ENCODE measurements around the gene TECTB. TPM values are rescaled to one million over a fixed set of nuclear protein-coding genes. Genes with fewer than 3 reads are reported as not detected.
A peak's percentile ranks its signal among the peaks of the same experiment; 100 is the strongest.

Gene TECTB
- total RNA-seq, 1 donor from 2014 or later = not detected

GRCh38 chr10:112311481-112311880 is 28.3 kb downstream of the TECTB start:
- no peak for DNase-seq

GRCh38 chr10:112313234-112313633 is 30.0 kb downstream of the TECTB start:
- no peak for DNase-seq

DNA sequence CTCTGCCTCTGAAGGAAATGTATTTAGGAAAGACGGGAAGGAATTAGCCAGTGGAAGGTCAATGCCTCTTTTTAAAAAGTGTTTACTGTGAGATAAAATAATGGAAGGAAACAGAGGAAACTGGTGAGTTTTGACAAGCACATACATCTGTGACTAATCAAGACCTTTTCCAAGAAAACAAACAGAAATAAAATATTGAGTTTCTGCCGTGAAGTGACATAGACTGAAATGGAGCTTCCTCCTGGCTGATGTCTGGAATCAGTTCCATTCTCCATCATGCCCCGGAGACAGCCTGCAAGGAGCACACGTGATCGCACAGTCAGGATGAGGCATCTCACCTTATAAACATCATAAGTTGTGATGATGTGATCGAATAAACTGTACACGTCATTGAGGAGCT is 30.7 kb downstream of the TECTB start:
- DNase-seq = peak; percentile 7

DNA sequence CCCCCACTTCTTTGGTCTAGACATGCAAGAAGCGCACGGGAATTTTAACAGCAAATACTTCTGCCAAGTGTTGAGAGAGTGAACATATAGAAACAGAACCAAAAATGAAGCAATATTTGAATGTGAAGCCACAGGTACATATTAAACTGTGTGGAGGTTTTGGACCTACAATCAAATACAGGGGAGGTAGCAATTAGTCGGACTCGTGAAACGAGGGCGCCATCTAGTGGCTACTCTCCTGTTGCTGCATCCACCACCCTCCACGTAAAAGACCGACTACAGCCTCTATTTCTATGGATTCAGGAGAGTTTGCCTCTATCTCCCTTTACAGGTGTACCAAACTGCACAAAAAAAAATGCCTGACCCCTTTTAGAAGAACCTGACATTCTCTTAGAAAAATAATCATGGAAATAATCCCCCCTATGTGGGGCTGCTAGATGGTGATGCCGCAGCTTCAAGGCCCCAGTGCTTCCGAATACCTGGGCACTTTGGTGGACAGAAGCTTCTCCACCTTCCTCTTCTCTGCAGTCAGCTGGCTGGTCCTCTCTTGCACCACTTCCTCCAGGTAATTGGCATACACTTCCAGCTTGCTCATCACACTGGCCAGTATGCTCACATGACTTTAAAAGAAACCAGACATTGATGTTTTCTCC is 31.7 kb downstream of the TECTB start:
- peak; percentile 90 for DNase-seq

- no peak for DNase-seq
Measured at GRCh38 chr10:112327678-112328077, 44.5 kb downstream of the TECTB start.

DNA sequence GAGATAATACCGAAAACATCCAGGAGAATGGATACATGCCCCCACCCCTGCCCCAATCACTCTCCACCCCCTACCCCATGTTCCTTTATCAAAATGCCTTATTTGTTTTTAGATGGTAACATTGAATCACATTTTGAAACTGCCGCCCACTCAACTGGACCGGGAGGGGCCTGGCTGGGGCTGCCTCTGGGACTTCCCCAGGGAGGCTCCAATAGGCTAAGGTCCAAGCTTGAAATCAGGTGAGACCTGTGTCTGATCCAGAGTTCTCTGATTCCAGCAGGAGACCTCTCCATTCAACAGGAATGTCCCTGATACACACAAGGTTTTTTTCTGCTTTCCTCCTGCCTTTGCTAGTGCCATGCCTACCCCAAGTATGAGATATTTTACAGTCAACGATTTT is 47.0 kb downstream of the TECTB start:
- DNase-seq = no peak

GRCh38 chr10:112330607-112331160 is 47.5 kb downstream of the TECTB start:
- DNase-seq = peak; percentile 31

DNA sequence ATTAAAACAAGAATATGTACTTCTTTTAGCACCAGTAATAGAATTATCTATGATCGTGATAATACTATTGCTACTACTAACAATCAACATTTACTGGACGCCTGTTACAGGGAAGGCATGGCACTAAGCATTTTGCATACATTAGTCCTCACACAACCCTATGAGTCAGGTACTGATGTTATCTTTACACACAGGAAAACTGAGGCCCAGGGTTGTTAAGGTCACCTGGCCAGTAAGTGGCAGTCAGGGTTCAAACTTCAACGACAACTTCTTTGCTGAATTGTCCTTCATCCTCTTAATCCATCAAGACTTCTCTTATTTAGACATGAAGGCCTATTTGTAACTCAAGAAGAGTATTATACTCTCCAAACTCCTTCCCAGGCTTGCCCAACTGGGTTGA is 48.8 kb downstream of the TECTB start:
- DNase-seq = no peak

GRCh38 chr10:112332509-112333228 is 49.5 kb downstream of the TECTB start:
- no peak for DNase-seq

GRCh38 chr10:112333452-112333851 is 50.3 kb downstream of the TECTB start:
- DNase-seq = no peak

DNA sequence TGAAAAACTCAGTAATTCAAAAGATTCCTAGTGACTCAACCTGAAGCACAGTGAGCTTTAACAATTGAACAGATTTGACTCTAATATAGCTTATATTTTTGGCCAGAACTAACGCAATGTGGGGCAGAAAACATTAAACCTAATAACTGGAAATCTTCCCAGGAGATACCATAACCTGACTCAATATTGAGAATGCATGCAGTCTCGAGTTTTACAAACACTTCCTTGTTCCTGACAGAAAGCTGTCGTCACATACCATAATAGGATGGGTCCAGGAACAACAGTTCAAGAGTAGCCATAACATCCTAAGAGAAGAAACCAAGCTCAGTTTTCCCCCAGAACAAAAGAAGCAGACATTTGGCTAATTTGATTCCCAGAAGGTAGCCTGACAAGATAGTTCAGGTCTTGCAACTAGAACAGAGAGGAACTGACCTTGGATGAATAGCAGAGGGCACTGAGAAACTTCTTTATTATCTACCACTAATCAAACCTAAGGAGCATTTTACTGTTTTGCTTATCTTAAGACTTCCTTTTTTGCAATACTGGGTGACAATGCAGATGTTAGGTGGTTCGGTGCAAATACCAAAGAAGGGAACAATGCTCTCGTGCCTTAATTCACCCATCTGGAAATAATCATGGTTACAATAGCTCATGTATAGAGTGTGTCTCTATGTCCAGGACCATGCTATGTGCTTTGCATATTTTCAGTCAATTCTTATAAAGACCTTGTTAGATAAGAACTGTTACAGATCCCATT is 52.1 kb downstream of the TECTB start:
- DNase-seq = no peak

GRCh38 chr10:112335868-112336265 is 52.7 kb downstream of the TECTB start:
- DNase-seq = no peak

DNA sequence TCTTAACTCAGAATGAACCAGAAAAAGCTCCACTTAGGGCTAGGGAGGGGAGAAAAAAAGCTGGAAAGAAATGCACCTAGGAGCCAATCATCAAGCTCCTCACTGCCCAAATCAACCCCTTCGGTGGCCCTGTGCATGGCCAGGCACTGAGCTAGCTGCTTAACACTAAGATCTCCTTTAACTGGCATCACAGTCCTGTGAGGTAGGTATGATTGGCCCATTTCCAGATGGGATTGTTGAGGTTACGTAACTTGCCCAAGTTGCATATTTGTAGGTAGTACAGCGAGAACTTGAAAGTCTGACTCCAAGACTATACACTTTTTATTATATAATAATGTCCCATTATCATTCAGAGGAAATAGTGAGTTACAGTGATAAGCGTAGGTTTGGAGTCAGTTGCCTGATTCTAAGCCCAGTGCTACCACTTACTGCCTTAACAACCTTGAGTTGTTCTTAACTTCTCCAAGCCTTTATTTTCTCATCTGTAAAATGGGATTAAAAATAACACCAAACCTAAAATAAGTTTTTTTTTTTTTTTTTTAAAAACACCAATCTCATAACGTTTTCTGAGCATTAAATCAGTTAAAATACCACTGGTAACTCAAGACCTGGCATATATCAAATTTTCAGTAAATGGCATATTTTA is 53.5 kb downstream of the TECTB start:
- DNase-seq = no peak

GRCh38 chr10:112338957-112339356 is 55.8 kb downstream of the TECTB start:
- no peak for DNase-seq

GRCh38 chr10:112340601-112341000 is 57.4 kb downstream of the TECTB start:
- no peak for DNase-seq

DNA sequence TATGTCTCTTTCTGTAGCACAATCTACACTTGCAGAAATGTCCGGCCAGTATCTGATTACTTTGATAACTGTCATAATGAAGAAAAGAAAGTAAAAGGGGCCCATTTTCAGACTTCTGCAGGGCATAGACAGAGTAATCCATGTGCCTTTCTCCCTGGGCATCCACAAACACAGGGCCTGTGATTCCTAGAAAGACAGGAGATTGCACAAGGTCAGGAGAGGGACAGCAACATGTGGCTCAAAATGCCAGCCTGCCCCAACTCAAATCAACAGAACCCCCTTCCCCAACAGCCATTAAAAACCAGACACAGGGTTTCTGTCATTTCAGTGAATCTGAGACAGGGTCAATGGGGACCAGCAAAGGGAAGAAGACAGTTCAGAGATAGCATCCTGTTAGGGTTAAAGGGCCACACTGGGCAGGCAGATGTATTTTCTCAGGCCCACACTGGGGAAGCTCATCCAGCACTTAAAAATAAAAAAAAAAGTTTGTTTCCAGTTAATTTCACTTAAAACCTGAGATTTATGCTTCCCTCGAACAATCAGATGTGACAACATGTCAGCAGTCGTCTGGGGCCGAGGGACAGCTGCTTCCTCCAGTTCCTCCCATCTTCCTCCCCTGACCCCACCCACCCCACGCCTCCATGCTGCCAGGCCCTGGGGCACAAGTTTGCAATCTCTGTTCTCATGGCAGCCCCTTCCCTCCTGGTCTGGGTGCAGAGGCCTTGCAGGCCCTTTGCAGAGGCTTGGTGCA is 60.0 kb downstream of the TECTB start:
- no peak for DNase-seq

DNA sequence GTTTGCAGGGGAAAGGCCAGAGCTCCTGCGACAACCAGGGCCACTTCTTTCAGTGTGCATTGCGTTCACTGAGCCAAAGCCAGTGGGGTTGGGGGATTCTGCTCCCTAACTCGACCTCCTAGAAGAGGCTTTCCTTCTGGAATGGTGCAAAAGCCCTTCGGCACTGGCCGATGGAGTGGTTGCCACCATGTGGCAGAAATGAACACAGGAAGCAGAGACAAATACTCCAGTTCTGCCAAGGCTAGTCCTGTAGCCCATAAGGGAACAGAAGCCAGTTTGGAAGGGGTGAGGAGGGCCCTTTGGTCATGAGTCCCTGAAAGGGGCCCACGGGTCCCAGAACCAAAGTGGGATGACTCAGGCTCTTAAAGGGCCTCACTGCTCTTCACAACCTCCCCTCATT is 61.1 kb downstream of the TECTB start:
- DNase-seq = no peak

DNA sequence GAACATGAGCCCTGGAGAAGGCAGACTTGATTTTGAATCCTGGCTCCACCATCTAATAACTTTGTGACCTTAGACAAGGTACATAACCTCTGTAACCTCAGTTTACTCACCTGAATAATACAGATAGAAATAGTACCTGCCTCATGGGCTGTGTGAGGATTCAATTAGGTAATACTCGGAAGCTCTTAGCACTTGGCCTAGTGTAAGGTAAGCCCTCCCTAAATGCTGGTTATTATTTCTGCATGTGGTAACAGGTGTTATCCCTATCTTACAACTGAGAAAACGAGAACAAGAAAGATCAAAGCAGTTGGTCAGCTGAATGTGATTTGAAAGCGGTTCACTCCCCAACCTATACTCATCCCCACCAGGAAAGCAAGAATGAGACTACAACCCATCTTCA is 62.0 kb downstream of the TECTB start:
- no peak for DNase-seq

DNA sequence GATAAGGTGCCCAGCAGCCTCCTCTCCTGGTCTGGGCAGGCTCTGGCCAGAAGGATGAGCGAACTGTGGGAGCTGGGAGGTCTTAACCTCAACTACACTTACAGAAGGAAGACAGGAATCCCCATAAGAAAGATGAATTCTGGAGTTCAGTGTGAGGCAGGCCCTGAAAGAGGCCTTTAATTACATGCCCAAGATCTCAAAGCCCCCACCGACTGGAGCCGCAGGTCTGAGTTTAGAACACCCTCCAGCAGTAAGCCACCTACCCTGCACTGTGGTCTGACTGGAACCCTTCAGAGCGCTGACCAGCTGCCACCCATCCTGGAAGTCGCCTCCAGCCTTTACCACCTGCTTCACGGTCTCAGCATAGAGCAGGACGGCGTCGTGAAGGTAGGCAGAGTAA is 62.5 kb downstream of the TECTB start:
- no peak for DNase-seq

DNA sequence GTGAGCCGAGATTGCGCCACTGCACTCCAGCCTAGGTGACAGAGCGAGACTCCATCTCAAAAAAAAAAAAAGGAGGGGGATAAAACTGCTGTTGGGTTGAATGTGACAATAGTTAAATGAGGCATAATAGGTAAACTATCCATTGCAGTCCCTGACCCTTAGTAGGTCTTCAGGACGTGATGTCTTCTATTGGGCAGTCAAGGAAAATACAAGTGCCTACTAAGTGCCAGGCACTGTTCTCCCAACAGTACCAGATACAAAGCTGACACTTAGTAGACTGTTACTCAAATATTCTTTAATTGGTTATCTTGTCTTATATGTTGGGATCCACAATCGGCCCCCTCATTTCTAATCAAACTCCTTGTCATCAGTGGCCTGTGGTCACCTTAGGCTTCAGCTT is 63.6 kb downstream of the TECTB start:
- no peak for DNase-seq

GRCh38 chr10:112347709-112348671 is 64.8 kb downstream of the TECTB start:
- no peak for DNase-seq

Measured in tongue (tissue), 2 donors.